ENCODE results near the gene KCNQ2.

- TF ChIP-seq CTCF (IDR thresholded peaks at IDR 0.05; ENCODE audit: insufficient read depth, low read length, poor library complexity, severe bottlenecking) (no peak), EZH2phosphoT487 (conservative IDR thresholded peaks at IDR 0.05; ENCODE audit: low read length) (no peak)
Measured at GRCh38 chr20:63406617-63407245, 65.7 kb downstream of the KCNQ2 start.

Data from SU-DHL-6 (cell line).